AG10803 (cell line): ENCODE data around the gene ADD1.
A peak's percentile ranks its signal among the peaks of the same experiment; 100 is the strongest.
"Not testable (repeated sequence)": the region's sequence is repeated elsewhere in the genome, so short reads cannot be mapped to it uniquely, and the experiment has no call there.

Experiments
- DNase-seq: peaks from one replicate; pipeline ENCODE4 v3.0.0; 2010; ENCODE audit warnings: low read depth
- H3K4me3 ChIP-seq: 2 replicates; pipeline ENCODE4 v1.5.1; 2011; ENCODE audit warnings: mild to moderate bottlenecking, low read length, control low read depth
- TF ChIP-seq, protein P1 (sequence below): conservative IDR thresholded peaks from 2 replicates; pipeline ENCODE4 v1.5.1; 2011; ENCODE audit warnings: mild to moderate bottlenecking, low read length, control low read depth, inconsistent platforms

Gene ADD1

DNA sequence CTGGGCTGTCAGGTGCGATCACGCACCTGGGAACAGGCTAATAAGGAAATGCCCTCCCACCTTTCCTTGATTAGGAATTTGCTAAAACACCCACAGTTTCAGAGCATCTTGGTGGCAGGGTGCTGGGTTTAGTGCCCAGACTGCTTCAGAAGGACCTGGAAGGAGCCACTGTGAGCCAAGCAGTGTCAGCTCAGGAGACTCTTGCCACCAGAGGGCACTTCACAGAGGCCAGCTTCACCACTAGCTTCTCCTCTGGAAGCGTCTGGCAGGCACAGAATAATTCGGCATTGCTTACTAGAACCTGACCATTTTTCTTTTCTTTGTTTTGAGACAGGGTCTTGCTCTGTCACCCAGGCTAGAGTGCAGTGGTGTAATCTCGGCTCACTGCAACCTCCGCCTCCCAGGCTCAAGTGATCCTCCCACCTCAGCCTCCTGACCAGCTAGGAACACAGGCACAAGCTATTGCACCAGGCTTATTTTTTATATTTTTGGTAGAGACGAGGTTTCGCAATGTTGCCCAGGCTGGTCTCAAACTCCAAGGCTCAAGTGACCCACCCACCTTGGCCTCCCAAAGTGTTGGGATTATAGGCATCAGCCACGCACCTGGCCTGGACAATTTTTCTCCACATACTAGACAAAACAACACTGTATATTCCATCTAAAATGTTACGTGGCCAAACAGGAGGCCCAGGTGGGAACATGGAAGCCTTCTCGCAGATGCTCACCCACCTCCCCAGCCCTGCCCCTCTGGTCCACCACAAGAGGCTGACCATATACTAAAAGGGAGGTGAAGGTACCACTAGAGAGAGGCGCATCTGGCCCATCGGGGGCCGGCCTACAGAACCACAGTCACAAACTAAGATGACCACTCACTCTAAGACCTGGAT is 105.5 kb downstream of the ADD1 start:
- TF ChIP-seq, protein P1, sequence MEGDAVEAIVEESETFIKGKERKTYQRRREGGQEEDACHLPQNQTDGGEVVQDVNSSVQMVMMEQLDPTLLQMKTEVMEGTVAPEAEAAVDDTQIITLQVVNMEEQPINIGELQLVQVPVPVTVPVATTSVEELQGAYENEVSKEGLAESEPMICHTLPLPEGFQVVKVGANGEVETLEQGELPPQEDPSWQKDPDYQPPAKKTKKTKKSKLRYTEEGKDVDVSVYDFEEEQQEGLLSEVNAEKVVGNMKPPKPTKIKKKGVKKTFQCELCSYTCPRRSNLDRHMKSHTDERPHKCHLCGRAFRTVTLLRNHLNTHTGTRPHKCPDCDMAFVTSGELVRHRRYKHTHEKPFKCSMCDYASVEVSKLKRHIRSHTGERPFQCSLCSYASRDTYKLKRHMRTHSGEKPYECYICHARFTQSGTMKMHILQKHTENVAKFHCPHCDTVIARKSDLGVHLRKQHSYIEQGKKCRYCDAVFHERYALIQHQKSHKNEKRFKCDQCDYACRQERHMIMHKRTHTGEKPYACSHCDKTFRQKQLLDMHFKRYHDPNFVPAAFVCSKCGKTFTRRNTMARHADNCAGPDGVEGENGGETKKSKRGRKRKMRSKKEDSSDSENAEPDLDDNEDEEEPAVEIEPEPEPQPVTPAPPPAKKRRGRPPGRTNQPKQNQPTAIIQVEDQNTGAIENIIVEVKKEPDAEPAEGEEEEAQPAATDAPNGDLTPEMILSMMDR, result peak; percentile 58
- peak; percentile 39 for DNase-seq
- no peak overlapping the region for H3K4me3 ChIP-seq

GRCh38 chr4:2949782-2950125 is 106.1 kb downstream of the ADD1 start:
- H3K4me3 ChIP-seq, result no peak overlapping the region
- no peak for DNase-seq
- TF ChIP-seq, protein P1, result no peak

GRCh38 chr4:2950221-2950989 is 106.8 kb downstream of the ADD1 start:
- DNase-seq, result no peak
- no peak overlapping the region for H3K4me3 ChIP-seq
- TF ChIP-seq, protein P1, result no peak

DNA sequence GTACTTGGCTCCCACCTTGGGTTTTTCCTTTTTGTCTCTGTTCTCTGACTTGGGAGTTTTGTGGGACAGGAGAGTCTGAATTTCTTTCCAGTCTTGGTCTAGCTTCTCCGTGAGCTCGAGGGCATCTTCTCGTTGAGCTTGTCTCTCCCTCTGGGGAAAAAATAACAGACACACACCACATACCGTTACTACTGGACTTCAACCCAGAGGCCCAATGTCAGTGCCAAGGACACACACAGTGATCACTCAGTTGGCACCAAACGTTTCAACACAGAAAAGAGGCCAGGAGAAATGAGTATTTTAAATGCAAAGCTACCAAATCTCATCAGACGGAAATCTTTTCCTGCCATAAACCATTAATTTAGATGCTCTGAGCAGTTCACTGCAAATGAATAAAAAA is 109.9 kb downstream of the ADD1 start:
- no peak for DNase-seq
- TF ChIP-seq, protein P1, result no peak
- H3K4me3 ChIP-seq, result no peak overlapping the region

- DNase-seq, result no peak
- no peak overlapping the region for H3K4me3 ChIP-seq
- TF ChIP-seq, protein P1, result no peak
Observed at GRCh38 chr4:2954358-2955185, 110.9 kb downstream of the ADD1 start.

- H3K4me3 ChIP-seq, DNase-seq: not testable (repeated sequence)
Observed at GRCh38 chr4:2955186-2956044, 111.8 kb downstream of the ADD1 start.
